Measurements from ENCODE around the gene RPUSD1. TPM values are rescaled to one million over a fixed set of nuclear protein-coding genes. Genes with fewer than 3 reads are reported as not detected.
"Not testable (repeated sequence)": the region's sequence is repeated elsewhere in the genome, so short reads cannot be mapped to it uniquely, and the experiment has no call there.

Gene RPUSD1
- total RNA-seq, 1 donor from 2014 or later = 14.2 TPM

- DNase-seq (no peak), ATAC-seq (no peak)
- Histone ChIP-seq H3K27ac (no peak overlapping the region), H3K36me3 (no peaks in the 10 kb centered on the region), H3K4me1 (no peaks in the 10 kb centered on the region), H3K4me3 (no peak overlapping the region), H3K9me3 (no peaks in the 10 kb centered on the region), H3K27me3 (peaks cover 18% of the 10 kb centered on the region)
- no peak for TF ChIP-seq CTCF (IDR thresholded peaks at IDR 0.05)
- intact Hi-C loops (cut with DNase I) = no loop called here
Observed at GRCh38 chr16:821751-822150, 33.6 kb upstream of the RPUSD1 start.

GRCh38 chr16:820748-821147, 32.6 kb upstream of the RPUSD1 start:
- Histone ChIP-seq H3K27ac (no peak overlapping the region), H3K4me3 (no peak overlapping the region), H3K9me3 (no peaks in the 10 kb centered on the region), H3K36me3 (no peaks in the 10 kb centered on the region), H3K4me1 (no peaks in the 10 kb centered on the region), H3K27me3 (peaks cover 26% of the 10 kb centered on the region)
- no peak for DNase-seq
- intact Hi-C loops (cut with DNase I) = no loop called here
- no peak for TF ChIP-seq CTCF (IDR thresholded peaks at IDR 0.05)
- ATAC-seq = no peak

GRCh38 chr16:820044-820408, 31.8 kb upstream of the RPUSD1 start:
- intact Hi-C loops (cut with DNase I); H3K9me3 ChIP-seq; ATAC-seq; H3K4me1 ChIP-seq; H3K4me3 ChIP-seq; DNase-seq; H3K36me3 ChIP-seq; H3K27ac ChIP-seq: not testable (repeated sequence)
- H3K27me3 ChIP-seq = peaks cover 33% of the 10 kb centered on the region

- H3K4me1 ChIP-seq = no peaks in the 10 kb centered on the region
- no peak for TF ChIP-seq CTCF (IDR thresholded peaks at IDR 0.05)
- H3K27ac ChIP-seq = no peak overlapping the region
- H3K9me3 ChIP-seq = no peaks in the 10 kb centered on the region
- no peak overlapping the region for H3K4me3 ChIP-seq
- intact Hi-C loops (cut with DNase I) = loop anchor here (10.0 kb wide), 1 partner anchor 235 kb away; no protein-coding TSS in a partner anchor
- DNase-seq (no peak), ATAC-seq (no peak)
- H3K36me3 ChIP-seq = no peaks in the 10 kb centered on the region
- H3K27me3 ChIP-seq = peaks cover 38% of the 10 kb centered on the region
Observed at GRCh38 chr16:819336-820043, 31.3 kb upstream of the RPUSD1 start.

GRCh38 chr16:818592-818991, 30.4 kb upstream of the RPUSD1 start:
- no peak for ATAC-seq
- Histone ChIP-seq H3K4me1 (no peaks in the 10 kb centered on the region), H3K27me3 (peaks cover 47% of the 10 kb centered on the region), H3K27ac (no peak overlapping the region), H3K4me3 (no peak overlapping the region), H3K9me3 (no peaks in the 10 kb centered on the region), H3K36me3 (no peaks in the 10 kb centered on the region)
- no peak for DNase-seq
- intact Hi-C loops (cut with DNase I) = loop anchor here (10.0 kb wide), 1 partner anchor 236 kb away; no protein-coding TSS in a partner anchor
- TF ChIP-seq CTCF (IDR thresholded peaks at IDR 0.05) = no peak

- Histone ChIP-seq H3K27ac (no peak overlapping the region), H3K9me3 (no peaks in the 10 kb centered on the region), H3K36me3 (no peaks in the 10 kb centered on the region), H3K4me1 (no peaks in the 10 kb centered on the region), H3K4me3 (no peak overlapping the region), H3K27me3 (peaks cover 52% of the 10 kb centered on the region)
- DNase-seq (no peak), ATAC-seq (no peak)
- TF ChIP-seq CTCF (IDR thresholded peaks at IDR 0.05) = no peak
- intact Hi-C loops (cut with DNase I) = loop anchor here (10.0 kb wide), 1 partner anchor 237 kb away; no protein-coding TSS in a partner anchor
Observed at GRCh38 chr16:818132-818531, 30.0 kb upstream of the RPUSD1 start.
